Effector CD4-positive, alpha-beta T cell (primary cell): Measurements from ENCODE around the gene ZSWIM6.

ENCODE experiments used
- DNase-seq: peaks from one replicate; pipeline ENCODE4 v3.0.0-alpha.2; 2020

Gene ZSWIM6

GRCh38 chr5:61307611-61308010 lies 24.4 kb upstream of the ZSWIM6 start:
- DNase-seq, result no peak

GRCh38 chr5:61308712-61309111 lies 23.3 kb upstream of the ZSWIM6 start:
- no peak for DNase-seq

GRCh38 chr5:61309115-61309514 lies 22.9 kb upstream of the ZSWIM6 start:
- no peak for DNase-seq

GRCh38 chr5:61311056-61311610 lies 20.9 kb upstream of the ZSWIM6 start:
- DNase-seq, result no peak

GRCh38 chr5:61311836-61312808 lies 19.9 kb upstream of the ZSWIM6 start:
- no peak for DNase-seq

- DNase-seq, result no peak
These were observed 17.9 kb upstream of the ZSWIM6 start for GRCh38 chr5:61313960-61314681.

GRCh38 chr5:61318376-61318775 lies 13.7 kb upstream of the ZSWIM6 start:
- no peak for DNase-seq

GRCh38 chr5:61319388-61320146 lies 12.5 kb upstream of the ZSWIM6 start:
- DNase-seq, result no peak

GRCh38 chr5:61320860-61321259 lies 11.2 kb upstream of the ZSWIM6 start:
- no peak for DNase-seq

GRCh38 chr5:61321669-61322068 lies 10.4 kb upstream of the ZSWIM6 start:
- no peak for DNase-seq

- no peak for DNase-seq
These were observed 9.0 kb upstream of the ZSWIM6 start for GRCh38 chr5:61322738-61323725.

GRCh38 chr5:61327760-61328753 lies 4.0 kb upstream of the ZSWIM6 start:
- DNase-seq, result no peak

- no peak for DNase-seq
These were observed 3.1 kb upstream of the ZSWIM6 start for GRCh38 chr5:61328791-61329549.

- no peak for DNase-seq
These were observed 2.4 kb upstream of the ZSWIM6 start for GRCh38 chr5:61329550-61330128.

- peak; percentile 16 for DNase-seq
These were observed 1.7 kb upstream of the ZSWIM6 start for GRCh38 chr5:61330341-61330844.

- peak; percentile 66 for DNase-seq
These were observed 1.1 kb upstream of the ZSWIM6 start for GRCh38 chr5:61330845-61331406.

- DNase-seq, result peak; percentile 34
These were observed 296 bp downstream of the ZSWIM6 start for GRCh38 chr5:61332358-61332749.

- peak; percentile 21 for DNase-seq
These were observed 828 bp downstream of the ZSWIM6 start for GRCh38 chr5:61332851-61333320.
